HG02642 (cell line): Measurements from ENCODE around the gene STRN3.
A peak's percentile ranks its signal among the peaks of the same experiment; 100 is the strongest.

Experiments
- ATAC-seq: cut with Tn5 transposase; IDR thresholded peaks from one replicate; pipeline ENCODE4 v1.9.1; 2021; ENCODE audit warnings: mild to moderate bottlenecking; ENCODE audit not compliant: unreplicated experiment, poor library complexity

STRN3 gene

GRCh38 chr14:30882431-30882830, 143.7 kb downstream of the STRN3 start:
- ATAC-seq: no peak

- ATAC-seq: no peak
These were observed 149.5 kb downstream of the STRN3 start for GRCh38 chr14:30876692-30877091.

GRCh38 chr14:30875788-30876053, 150.5 kb downstream of the STRN3 start:
- ATAC-seq: no peak

- ATAC-seq: peak; percentile 34
These were observed 151.0 kb downstream of the STRN3 start for GRCh38 chr14:30874999-30875787.

- peak; percentile 80 for ATAC-seq
These were observed 151.8 kb downstream of the STRN3 start, which contains the start of gene COCH for GRCh38 chr14:30874120-30874998. Gene COCH (plus strand): TSS chr14:30874559. CDS start chr14:30874939, 380 bp downstream.

- no peak for ATAC-seq
These were observed 152.7 kb downstream of the STRN3 start for GRCh38 chr14:30873308-30874119.

GRCh38 chr14:30872602-30873001, 153.6 kb downstream of the STRN3 start:
- no peak for ATAC-seq

- no peak for ATAC-seq
These were observed 156.5 kb downstream of the STRN3 start for GRCh38 chr14:30869551-30870155.

- ATAC-seq: no peak
These were observed 157.4 kb downstream of the STRN3 start for GRCh38 chr14:30868736-30869135.

- ATAC-seq: no peak
These were observed 161.2 kb downstream of the STRN3 start for GRCh38 chr14:30864934-30865333.

GRCh38 chr14:30861200-30861599, 165.0 kb downstream of the STRN3 start:
- ATAC-seq: no peak

- ATAC-seq: peak; percentile 64
These were observed 170.7 kb downstream of the STRN3 start for GRCh38 chr14:30855345-30856037.

GRCh38 chr14:30854492-30854891, 171.7 kb downstream of the STRN3 start:
- peak; percentile 41 for ATAC-seq

GRCh38 chr14:30853946-30854345, 172.2 kb downstream of the STRN3 start:
- ATAC-seq: no peak

- no peak for ATAC-seq
These were observed 176.2 kb downstream of the STRN3 start for GRCh38 chr14:30849983-30850382.

- ATAC-seq: peak; percentile 94
These were observed 176.8 kb downstream of the STRN3 start for GRCh38 chr14:30849354-30849753.

- ATAC-seq: no peak
These were observed 177.5 kb downstream of the STRN3 start for GRCh38 chr14:30848449-30849240.
